Measurements from ENCODE around the gene CDR2. TPM values are rescaled to one million over a fixed set of nuclear protein-coding genes. Genes with fewer than 3 reads are reported as not detected.
A peak's percentile ranks its signal among the peaks of the same experiment; 100 is the strongest.
"Not testable (repeated sequence)": the region's sequence is repeated elsewhere in the genome, so short reads cannot be mapped to it uniquely, and the experiment has no call there.

Gene CDR2
- total and polyA plus RNA-seq, 4 donors, result 26.4 to 37.9 (median 31.3) TPM

DNA sequence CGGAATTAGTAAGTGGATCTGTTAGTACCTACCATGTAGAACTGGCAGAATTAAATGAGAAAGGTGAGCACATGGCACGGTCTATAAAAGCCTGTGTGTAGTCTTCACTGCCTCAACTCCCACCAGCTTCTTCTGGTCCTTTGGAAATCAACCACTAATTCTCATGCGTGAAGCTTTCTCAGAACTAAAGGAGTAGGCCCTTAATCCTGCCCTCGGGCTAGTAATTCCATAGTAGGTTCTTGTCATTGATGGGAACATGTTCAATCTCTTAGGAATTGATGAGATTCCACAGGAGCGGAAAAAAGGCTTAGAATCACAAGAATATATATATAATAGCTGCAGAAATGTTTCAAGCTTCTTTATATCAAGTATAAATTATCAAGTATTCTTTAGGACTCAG is 21.7 kb downstream of the CDR2 start:
- no peaks in the 10 kb centered on the region for H3K27me3 ChIP-seq (ENCODE audit: control insufficient read depth in 1 of 2, insufficient read depth in 2 of 2, low read length in 1 of 2)

GRCh38 chr16:22352140-22352539 is 22.3 kb downstream of the CDR2 start:
- H3K27ac ChIP-seq (ENCODE audit: low read depth in 1 of 2, low read length in 2 of 2), result no peak overlapping the region
- whole genome bisulfite sequencing, 2 donors, result 96 to 98% methylated on average over 6 of the region's 6 CpGs

More for the DNA sequence above, 21.7 kb downstream of the CDR2 start:
- no peak for DNase-seq
- H3K4me1 ChIP-seq (ENCODE audit: control insufficient read depth in 1 of 2, insufficient read depth in 2 of 2, low read length in 2 of 2), result no peaks in the 10 kb centered on the region
- 96% methylated on average over 5 of the region's 5 CpGs for WGBS, 2 donors
- no peak for ATAC-seq (ENCODE audit: low FRiP score)
- H3K9me3 ChIP-seq (ENCODE audit: control insufficient read depth, low read length), result no peaks in the 10 kb centered on the region
- H3K27ac ChIP-seq (ENCODE audit: low read depth in 1 of 2, low read length in 2 of 2), result no peak overlapping the region
- no peak overlapping the region for H3K4me3 ChIP-seq (ENCODE audit: low read length in 2 of 2)
- H3K36me3 ChIP-seq (ENCODE audit: control insufficient read depth in 1 of 2, insufficient read depth in 2 of 2, low read length in 1 of 2), result peaks cover 2 to 4% of the 10 kb centered on the region in 2 donors
- intact Hi-C loops (cut with DNase I), result no loop called here

GRCh38 chr16:22351017-22351416 is 23.4 kb downstream of the CDR2 start:
- H3K36me3 ChIP-seq (ENCODE audit: control insufficient read depth in 1 of 2, insufficient read depth in 2 of 2, low read length in 1 of 2); DNase-seq; H3K9me3 ChIP-seq (ENCODE audit: control insufficient read depth, low read length); intact Hi-C loops (cut with DNase I); H3K27ac ChIP-seq (ENCODE audit: low read depth in 1 of 2, low read length in 2 of 2); ATAC-seq (ENCODE audit: low FRiP score); H3K4me1 ChIP-seq (ENCODE audit: control insufficient read depth in 1 of 2, insufficient read depth in 2 of 2, low read length in 2 of 2); H3K27me3 ChIP-seq (ENCODE audit: control insufficient read depth in 1 of 2, insufficient read depth in 2 of 2, low read length in 1 of 2); H3K4me3 ChIP-seq (ENCODE audit: low read length in 2 of 2): not testable (repeated sequence)
- 95 to 96% methylated on average over 6 of the region's 6 CpGs for WGBS, 2 donors

More at GRCh38 chr16:22352140-22352539, 22.3 kb downstream of the CDR2 start:
- peaks cover 2 to 7% of the 10 kb centered on the region in 2 donors for H3K36me3 ChIP-seq (ENCODE audit: control insufficient read depth in 1 of 2, insufficient read depth in 2 of 2, low read length in 1 of 2)
- H3K27me3 ChIP-seq (ENCODE audit: control insufficient read depth in 1 of 2, insufficient read depth in 2 of 2, low read length in 1 of 2), result no peaks in the 10 kb centered on the region
- intact Hi-C loops (cut with DNase I), result no loop called here
- ATAC-seq (ENCODE audit: low FRiP score) (no peak), DNase-seq (no peak)
- no peak overlapping the region for H3K4me3 ChIP-seq (ENCODE audit: low read length in 2 of 2)
- H3K4me1 ChIP-seq (ENCODE audit: control insufficient read depth in 1 of 2, insufficient read depth in 2 of 2, low read length in 2 of 2), result no peaks in the 10 kb centered on the region
- H3K9me3 ChIP-seq (ENCODE audit: control insufficient read depth, low read length), result no peaks in the 10 kb centered on the region

- DNase-seq, result no peak
- Histone ChIP-seq H3K4me3 (ENCODE audit: low read length in 2 of 2) (no peak overlapping the region), H3K4me1 (ENCODE audit: control insufficient read depth in 1 of 2, insufficient read depth in 2 of 2, low read length in 2 of 2) (peaks cover 0 to 2% of the 10 kb centered on the region in 2 donors), H3K27ac (ENCODE audit: low read depth in 1 of 2, low read length in 2 of 2) (no peak overlapping the region), H3K27me3 (ENCODE audit: control insufficient read depth in 1 of 2, insufficient read depth in 2 of 2, low read length in 1 of 2) (no peaks in the 10 kb centered on the region), H3K36me3 (ENCODE audit: control insufficient read depth in 1 of 2, insufficient read depth in 2 of 2, low read length in 1 of 2) (peaks cover 2 to 9% of the 10 kb centered on the region in 2 donors), H3K9me3 (ENCODE audit: control insufficient read depth, low read length) (no peaks in the 10 kb centered on the region)
- ATAC-seq (ENCODE audit: low FRiP score), result no peak
- 86% methylated on average over 2 of the region's 2 CpGs for WGBS, 2 donors
- intact Hi-C loops (cut with DNase I), result loop anchor here in 1 of 2 donors (10.0 kb wide), 1 partner anchor 67 kb away; no protein-coding TSS in a partner anchor
These were observed 26.1 kb downstream of the CDR2 start for GRCh38 chr16:22348291-22348690.

DNA sequence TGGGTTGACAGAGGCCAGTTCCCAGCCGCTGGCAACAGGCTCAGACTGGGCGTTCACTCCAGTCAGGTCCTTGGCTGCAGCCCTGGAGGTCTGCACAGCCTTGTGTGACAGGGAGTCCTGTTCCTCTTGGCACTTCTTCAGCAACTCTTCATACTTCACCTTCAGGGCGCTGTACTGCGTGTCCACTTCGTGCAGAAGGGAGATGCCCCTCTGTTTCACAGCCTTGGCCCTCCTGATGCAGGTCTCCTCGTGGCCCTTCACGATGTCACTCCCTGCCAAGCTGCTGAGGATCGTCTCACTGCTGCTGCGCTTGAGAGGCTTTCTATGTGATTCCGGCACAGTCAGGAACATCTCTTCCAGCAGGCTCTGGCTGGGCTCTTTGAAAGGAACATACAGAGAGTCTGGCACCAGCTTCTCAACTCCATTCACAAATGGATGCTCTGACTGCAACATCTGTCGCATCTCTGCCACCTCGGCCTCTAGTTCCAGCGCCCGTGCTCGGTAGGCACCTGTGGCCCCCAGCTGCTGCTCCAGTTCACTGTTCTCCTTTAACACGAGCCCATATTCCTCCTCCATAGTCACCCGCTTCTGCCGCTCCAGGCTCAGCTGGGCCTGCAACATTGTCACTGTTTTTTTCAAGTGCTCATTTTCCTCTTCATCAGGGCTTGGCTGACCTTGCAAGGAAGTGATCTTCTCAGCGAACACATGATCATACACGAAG is 27.2 kb downstream of the CDR2 start:
- WGBS, 2 donors, result 57 to 60% methylated on average over 20 of the region's 20 CpGs
- H3K27ac ChIP-seq (ENCODE audit: low read depth in 1 of 2, low read length in 2 of 2), result peak overlapping the region in 1 of 2 donors; percentile 26
- H3K27me3 ChIP-seq (ENCODE audit: control insufficient read depth in 1 of 2, insufficient read depth in 2 of 2, low read length in 1 of 2), result no peaks in the 10 kb centered on the region
- peaks cover 0 to 2% of the 10 kb centered on the region in 2 donors for H3K4me1 ChIP-seq (ENCODE audit: control insufficient read depth in 1 of 2, insufficient read depth in 2 of 2, low read length in 2 of 2)
- DNase-seq, result no peak
- ATAC-seq (ENCODE audit: low FRiP score), result no peak
- intact Hi-C loops (cut with DNase I), result loop anchor here in 1 of 2 donors (10.0 kb wide), 1 partner anchor 68 kb away; no protein-coding TSS in a partner anchor
- no peak overlapping the region for H3K4me3 ChIP-seq (ENCODE audit: low read length in 2 of 2)
- peaks cover 2 to 9% of the 10 kb centered on the region in 2 donors for H3K36me3 ChIP-seq (ENCODE audit: control insufficient read depth in 1 of 2, insufficient read depth in 2 of 2, low read length in 1 of 2)
- no peaks in the 10 kb centered on the region for H3K9me3 ChIP-seq (ENCODE audit: control insufficient read depth, low read length)

DNA sequence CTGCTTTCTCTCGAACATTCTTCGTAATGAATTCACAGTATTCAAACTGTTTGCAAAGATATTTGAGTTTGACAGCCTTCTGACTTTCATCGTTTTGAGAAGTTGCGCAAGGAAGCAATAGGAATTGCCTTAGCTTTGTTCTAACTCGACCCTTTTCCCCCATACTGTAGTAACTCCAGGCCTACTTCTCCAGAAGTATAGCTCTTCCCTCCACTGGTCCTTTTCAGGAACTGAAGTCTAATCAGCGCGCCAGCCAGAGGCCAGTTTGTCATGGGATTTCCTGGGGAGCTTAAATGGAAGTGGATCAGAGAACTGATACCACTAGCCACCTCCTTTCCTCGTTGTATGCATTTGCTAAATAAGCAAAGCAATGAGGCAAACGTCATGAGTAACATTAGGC is 27.9 kb downstream of the CDR2 start:
- Histone ChIP-seq H3K27ac (ENCODE audit: low read depth in 1 of 2, low read length in 2 of 2) (peak overlapping the region in 1 of 2 donors; percentile 1), H3K27me3 (ENCODE audit: control insufficient read depth in 1 of 2, insufficient read depth in 2 of 2, low read length in 1 of 2) (no peaks in the 10 kb centered on the region), H3K9me3 (ENCODE audit: control insufficient read depth, low read length) (no peaks in the 10 kb centered on the region), H3K4me1 (ENCODE audit: control insufficient read depth in 1 of 2, insufficient read depth in 2 of 2, low read length in 2 of 2) (peaks cover 0 to 2% of the 10 kb centered on the region in 2 donors), H3K36me3 (ENCODE audit: control insufficient read depth in 1 of 2, insufficient read depth in 2 of 2, low read length in 1 of 2) (peaks cover 2 to 9% of the 10 kb centered on the region in 2 donors), H3K4me3 (ENCODE audit: low read length in 2 of 2) (no peak overlapping the region)
- WGBS, 2 donors, result 57 to 65% methylated on average over 9 of the region's 9 CpGs
- DNase-seq (no peak), ATAC-seq (ENCODE audit: low FRiP score) (no peak)
- intact Hi-C loops (cut with DNase I), result loop anchor here in 1 of 2 donors (10.0 kb wide), 1 partner anchor 68 kb away; no protein-coding TSS in a partner anchor

GRCh38 chr16:22342082-22342481 is 32.3 kb downstream of the CDR2 start:
- Histone ChIP-seq H3K4me3 (ENCODE audit: low read length in 2 of 2) (no peak overlapping the region), H3K4me1 (ENCODE audit: control insufficient read depth in 1 of 2, insufficient read depth in 2 of 2, low read length in 2 of 2) (peaks cover 0 to 2% of the 10 kb centered on the region in 2 donors), H3K27me3 (ENCODE audit: control insufficient read depth in 1 of 2, insufficient read depth in 2 of 2, low read length in 1 of 2) (no peaks in the 10 kb centered on the region), H3K9me3 (ENCODE audit: control insufficient read depth, low read length) (no peaks in the 10 kb centered on the region), H3K27ac (ENCODE audit: low read depth in 1 of 2, low read length in 2 of 2) (no peak overlapping the region), H3K36me3 (ENCODE audit: control insufficient read depth in 1 of 2, insufficient read depth in 2 of 2, low read length in 1 of 2) (peaks cover 0 to 3% of the 10 kb centered on the region in 2 donors)
- WGBS, 2 donors, result 94 to 97% methylated on average over 2 of the region's 2 CpGs
- intact Hi-C loops (cut with DNase I), result loop anchor here in 1 of 2 donors (10.0 kb wide), 1 partner anchor 73 kb away; no protein-coding TSS in a partner anchor
- no peak for DNase-seq
- ATAC-seq (ENCODE audit: low FRiP score), result no peak

GRCh38 chr16:22340945-22341344 is 33.5 kb downstream of the CDR2 start:
- Histone ChIP-seq H3K27me3 (ENCODE audit: control insufficient read depth in 1 of 2, insufficient read depth in 2 of 2, low read length in 1 of 2) (no peaks in the 10 kb centered on the region), H3K36me3 (ENCODE audit: control insufficient read depth in 1 of 2, insufficient read depth in 2 of 2, low read length in 1 of 2) (peaks cover 0 to 3% of the 10 kb centered on the region in 2 donors), H3K27ac (ENCODE audit: low read depth in 1 of 2, low read length in 2 of 2) (no peak overlapping the region), H3K9me3 (ENCODE audit: control insufficient read depth, low read length) (no peaks in the 10 kb centered on the region), H3K4me3 (ENCODE audit: low read length in 2 of 2) (no peak overlapping the region), H3K4me1 (ENCODE audit: control insufficient read depth in 1 of 2, insufficient read depth in 2 of 2, low read length in 2 of 2) (no peaks in the 10 kb centered on the region)
- intact Hi-C loops (cut with DNase I), result loop anchor here in 1 of 2 donors (10.0 kb wide), 1 partner anchor 74 kb away; no protein-coding TSS in a partner anchor
- DNase-seq (no peak), ATAC-seq (ENCODE audit: low FRiP score) (no peak)

Data from aorta (tissue), 5 donors.